GM19324 (cell line): ENCODE measurements around the gene GBE1.

ENCODE experiments used
- ATAC-seq: cut with Tn5 transposase; IDR thresholded peaks from one replicate; pipeline ENCODE4 v1.9.1; 2021; ENCODE audit warnings: mild to moderate bottlenecking, moderate library complexity; ENCODE audit not compliant: unreplicated experiment, low FRiP score

GBE1 gene

GRCh38 chr3:81484520-81484919, 276.9 kb downstream of the GBE1 start:
- ATAC-seq: no peak

GRCh38 chr3:81483046-81483445, 278.4 kb downstream of the GBE1 start:
- ATAC-seq: no peak

DNA sequence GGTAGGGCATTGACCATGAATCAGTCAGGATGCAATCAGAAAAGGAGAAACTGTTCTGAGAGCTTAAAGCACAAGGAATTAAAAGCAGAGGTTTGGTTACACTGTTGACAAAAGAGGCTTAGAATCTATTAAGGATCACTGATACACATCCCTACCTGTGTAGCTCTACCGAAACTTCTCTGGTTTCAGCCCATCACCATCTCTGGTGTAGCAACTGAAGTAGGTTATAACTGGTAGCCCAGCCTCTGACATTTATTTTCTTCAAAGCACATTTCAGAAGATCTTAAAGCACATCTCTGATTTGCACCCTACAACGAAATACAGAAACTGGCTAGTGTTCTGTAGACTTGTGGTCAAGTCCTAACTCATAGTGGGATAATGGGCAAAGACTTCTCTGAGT, 283.7 kb downstream of the GBE1 start:
- no peak for ATAC-seq

DNA sequence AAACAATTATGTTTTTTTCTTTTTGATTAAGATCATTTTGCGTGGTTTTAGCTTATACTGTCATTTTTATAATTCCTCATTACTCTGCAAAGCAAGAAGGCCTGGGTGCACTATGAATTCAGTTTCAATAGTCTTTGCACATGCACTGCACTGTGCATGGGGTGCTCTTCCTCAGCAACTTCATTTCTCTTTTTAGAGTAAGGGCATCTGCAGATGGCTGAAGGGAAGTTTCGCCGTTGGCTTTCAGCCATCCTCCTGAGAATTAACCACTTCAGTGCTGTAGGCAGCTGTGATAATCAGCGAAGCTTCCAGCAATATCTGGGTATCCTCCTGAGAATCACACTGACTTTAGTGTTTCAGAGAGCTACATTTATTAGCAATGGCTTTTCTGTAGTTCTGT, 284.8 kb downstream of the GBE1 start:
- no peak for ATAC-seq

DNA sequence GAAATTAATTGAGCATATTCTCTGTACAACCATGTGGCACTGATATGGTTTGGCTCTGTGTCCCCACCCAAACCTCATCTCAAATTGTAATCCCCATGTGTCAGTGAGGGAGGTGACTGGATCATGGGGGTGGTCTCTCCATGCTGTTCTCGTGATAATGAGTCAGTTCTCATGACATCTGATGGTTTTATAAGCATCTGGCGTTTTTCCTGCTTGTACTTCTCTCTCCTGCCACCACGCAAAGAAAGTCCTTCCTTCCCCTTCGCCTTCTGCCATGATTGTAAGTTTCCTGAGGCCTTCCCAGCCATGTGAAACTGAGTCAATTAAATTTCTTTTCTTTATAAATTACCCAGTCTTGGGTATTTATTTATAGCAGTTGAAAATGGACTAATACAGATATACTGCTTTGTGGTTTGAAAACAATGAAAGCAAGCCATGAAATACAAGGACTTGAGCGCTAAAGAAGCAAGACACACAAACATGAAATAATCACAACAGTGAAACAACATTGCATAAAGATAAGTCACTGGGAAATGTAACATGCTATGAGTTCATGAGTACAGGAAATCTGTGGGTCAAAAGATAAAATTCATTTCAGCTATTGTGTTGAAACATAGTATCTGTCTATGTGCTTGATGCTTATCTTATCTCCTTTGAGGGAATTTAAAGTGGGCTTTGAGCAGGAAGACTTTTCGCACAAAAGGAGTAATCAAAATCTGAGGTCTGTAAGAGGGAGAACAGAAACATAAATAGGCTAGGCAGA, 288.7 kb downstream of the GBE1 start:
- no peak for ATAC-seq

DNA sequence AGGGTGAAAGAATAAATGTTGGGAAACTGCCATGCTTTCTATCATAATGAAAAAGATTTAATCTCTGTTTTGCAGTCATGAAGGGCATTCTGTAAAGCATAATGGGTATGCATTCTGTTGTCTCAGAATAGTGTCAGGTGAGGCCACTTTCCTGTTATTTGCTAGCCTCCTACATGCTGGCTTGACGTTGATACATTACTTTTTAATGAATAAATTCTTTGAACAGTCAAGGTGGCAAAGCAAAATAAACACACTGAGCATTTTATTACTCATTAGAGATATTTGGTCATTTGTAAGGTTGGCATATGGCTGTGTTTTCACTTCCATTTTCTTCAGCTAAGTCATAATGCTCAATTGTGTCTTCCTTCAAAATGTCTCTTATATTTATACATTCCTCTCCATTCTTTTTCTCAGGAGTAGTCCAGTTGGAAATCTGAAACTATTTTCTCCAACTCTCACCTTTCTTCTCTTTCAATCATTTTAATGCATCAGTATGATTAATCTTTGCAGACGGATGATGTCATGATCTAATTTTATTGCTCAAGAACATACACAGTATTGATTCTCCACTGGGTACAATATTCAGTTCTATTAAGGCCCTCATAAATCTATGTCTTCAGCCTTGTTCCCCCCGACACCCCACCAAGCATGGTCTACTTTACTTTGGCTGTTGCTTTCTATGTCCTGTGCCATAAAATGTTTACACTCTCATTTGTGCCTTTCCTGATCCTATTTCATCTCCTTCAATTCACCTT, 290.7 kb downstream of the GBE1 start:
- no peak for ATAC-seq

GRCh38 chr3:81468391-81468790, 293.1 kb downstream of the GBE1 start:
- no peak for ATAC-seq

DNA sequence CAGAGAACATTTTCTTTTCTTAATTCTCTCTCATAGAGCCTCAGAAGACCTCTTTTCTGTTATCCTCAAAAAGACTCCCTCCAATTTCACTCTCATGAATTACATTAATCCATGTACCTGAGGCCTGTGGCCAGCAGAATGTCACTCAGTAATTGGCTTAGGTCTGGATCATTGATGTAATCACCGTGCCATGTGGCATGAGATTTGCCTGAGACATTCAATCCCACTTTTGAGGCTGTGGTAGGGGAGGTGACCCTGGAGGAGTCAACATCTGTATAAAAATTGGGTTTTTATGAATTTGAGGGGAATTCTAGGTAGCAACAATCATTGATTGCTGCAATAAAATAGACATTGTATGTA, 295.3 kb downstream of the GBE1 start:
- no peak for ATAC-seq

DNA sequence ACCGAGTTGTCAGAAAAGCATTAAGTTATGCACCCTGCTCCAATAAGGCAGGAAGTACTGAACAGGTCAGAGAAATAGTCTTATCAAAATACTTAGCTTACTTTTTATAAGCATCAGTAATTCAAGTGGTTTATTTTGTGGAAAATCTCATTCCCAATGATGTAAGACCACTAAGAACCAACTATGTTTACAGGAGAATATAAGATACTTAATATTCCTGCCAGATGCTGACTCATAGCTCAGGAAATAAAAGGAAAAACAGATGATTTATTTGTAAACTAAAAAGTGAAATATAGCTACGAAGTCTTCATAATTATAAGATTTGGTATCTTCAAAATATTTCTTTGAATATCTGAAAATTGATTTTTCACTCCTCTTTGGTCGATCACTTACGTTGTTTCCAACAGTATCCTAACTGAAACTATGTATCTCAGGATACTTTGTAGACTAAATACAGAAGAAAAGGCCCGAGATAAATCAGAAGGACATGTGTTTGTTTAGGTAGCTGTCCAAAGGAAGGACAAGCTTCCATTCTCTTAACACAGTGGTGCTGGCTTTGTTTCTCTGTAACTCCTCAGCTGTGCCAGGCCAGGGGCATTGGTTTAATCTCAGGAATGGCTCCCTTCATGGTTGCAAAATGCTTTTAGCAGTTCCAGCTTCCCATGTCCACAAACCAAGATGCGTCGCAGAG, 295.8 kb downstream of the GBE1 start:
- no peak for ATAC-seq

DNA sequence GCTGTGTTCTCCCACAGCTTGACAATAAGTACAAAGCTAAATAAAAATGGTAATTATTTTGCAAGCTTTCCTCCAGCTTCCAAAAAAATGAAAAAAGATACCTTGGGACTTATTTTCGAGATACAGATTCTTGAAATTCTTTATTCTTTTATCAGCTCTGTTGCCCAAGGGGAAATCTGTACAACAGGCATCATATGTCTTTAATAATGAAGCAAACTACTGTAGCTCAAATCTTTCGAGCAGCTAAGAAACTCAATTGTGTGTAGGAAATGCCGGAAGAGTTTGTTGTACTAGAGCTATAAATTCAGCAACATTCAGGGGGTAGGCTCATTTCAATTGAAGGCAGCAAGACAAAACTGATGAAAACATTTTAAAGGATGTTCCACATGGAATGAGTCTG, 297.7 kb downstream of the GBE1 start:
- ATAC-seq: no peak

DNA sequence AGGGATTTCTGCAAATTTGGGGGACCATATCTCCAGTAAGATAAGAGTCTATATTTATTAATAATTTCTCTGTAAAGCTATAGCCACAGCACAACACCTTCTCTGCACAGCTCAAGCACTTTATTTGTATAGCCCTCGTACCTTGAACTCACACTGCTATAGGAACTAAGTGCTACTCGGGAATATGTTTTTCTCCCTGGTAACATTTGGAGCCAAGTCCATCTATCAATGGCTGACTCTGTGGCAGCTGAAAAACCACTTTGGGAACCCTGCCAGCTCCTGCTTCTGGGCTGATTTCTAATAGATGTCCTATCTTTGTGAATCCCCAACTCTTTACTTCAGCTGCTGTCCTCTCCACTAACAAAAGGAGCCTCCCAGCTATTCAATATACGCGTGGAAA, 298.5 kb downstream of the GBE1 start:
- ATAC-seq: no peak

DNA sequence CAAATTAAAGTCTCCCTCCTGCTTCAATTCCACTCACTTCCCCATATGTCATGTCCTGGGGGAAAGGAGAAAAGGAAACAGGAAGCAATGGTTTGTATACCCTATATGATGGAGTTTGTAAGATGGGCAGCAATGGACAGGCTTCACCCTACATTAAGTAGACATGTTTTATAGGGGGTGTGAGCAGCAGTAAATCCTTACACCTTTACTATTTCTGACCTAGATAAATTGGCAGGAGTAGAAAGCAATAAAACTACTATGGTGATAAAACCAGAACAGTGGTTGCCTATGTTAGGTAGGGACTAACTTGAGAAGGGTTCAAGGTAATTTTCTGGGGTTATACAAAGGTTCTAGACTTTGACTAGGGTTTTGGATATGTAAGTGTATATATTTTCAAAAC, 301.7 kb downstream of the GBE1 start:
- no peak for ATAC-seq

DNA sequence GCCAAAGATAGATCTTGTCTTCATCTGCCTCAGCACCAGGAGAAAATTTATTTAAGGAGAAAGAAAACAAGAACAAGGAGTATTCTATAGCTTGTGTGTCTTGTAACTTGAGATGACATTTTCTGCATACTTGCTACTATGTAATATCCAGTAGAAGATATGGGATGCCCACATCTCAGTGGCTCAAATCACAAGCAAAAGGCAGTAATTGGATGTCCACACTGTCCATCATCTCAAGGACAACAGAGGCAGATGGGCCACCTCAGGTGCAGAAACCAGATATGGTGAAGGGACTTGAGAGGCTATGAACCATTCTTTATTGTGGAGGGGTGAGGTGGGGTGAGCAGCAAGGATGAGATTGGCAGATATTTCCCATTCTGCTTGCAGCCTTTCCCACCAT, 309.0 kb downstream of the GBE1 start:
- ATAC-seq: no peak

DNA sequence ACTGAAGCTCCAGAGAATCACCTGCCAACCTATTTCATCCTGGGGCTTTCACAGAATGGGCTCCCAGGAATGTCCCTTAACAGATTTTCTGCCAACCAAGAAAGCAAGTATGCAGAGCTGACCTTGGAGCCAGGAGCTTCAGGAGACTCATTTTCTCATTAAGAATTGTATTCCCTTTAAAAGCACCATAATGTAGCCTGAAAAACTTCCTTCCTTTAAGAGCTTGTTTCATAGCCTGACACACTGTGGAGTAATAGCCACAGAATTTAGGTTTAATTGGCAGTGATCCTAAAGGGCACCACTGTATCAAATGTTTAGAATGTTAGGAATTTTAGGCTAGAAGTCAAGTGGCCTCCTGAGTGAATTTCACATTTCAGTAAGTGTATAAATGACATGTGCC, 309.8 kb downstream of the GBE1 start:
- no peak for ATAC-seq

DNA sequence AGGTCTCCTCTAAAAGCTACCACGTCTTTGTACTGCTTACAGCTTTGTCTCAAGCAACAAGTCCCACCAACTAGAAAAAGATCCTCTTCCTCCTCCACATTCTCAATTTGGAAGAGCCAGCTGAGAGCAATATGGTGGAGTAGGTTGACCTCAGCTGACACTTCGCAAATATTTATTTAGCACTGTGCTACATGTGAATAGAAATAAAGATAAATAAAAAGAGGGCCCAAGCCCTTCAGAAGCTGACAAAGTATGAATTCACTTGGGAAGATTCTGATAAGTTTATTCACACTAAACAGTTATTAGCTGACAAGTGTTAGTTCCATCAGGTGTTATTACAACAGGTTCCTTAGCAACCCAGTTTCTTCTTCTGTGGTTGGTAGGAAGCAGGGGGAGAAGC, 310.3 kb downstream of the GBE1 start:
- ATAC-seq: no peak

DNA sequence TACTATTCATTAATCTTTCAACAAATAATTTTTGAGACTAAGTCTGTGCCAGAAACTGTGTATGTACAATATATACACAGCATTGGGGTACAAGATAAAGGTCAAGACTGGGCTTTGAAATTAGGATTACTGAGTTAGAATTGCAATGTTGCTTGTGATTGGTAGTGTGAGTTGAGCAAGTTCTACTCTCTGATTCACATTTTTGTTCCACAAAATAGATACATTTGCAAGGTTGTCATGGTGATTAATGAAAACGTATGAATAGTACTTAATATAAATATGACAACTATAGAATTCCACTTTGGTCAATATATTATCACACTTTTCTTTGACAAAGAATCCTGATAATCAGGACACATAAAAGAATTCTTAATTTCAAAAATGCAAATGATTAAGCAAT, 314.6 kb downstream of the GBE1 start:
- no peak for ATAC-seq

- ATAC-seq: no peak
Observed at GRCh38 chr3:81445712-81446111, 315.7 kb downstream of the GBE1 start.

- no peak for ATAC-seq
Observed at GRCh38 chr3:81444817-81445460, 316.5 kb downstream of the GBE1 start.

DNA sequence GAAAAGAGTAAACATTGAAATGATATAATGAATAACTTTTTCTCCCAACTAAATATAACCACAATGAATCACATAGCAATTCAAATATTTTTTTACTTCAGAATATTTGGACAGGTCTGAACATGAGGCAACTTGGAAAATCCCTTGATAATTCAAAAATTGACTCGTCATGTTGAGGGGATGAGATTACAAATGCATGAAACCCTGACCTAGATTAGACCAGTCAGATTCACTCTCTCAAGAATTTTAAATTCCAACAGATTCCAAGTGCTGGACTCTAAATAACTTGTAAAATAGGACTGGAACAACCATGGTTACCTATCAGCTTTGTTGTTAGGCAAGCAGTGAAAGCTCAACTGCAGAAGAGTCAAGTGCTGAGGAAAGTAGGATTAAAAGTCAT, 317.5 kb downstream of the GBE1 start:
- ATAC-seq: no peak

DNA sequence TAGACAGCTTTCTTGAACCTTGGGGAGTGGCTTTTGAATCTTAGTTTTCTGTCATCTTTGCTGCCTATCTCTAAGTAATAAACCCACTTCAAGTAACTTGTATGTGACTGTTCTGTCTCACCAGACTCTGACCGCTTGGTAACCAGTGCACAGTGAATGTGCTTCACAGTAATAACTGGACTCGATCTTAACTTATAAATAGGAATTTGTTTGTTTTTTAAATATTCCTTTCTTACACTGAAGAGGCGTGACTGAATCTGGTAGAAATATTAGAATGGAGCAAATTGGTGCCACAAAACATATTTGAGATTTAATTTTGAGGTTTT, 318.0 kb downstream of the GBE1 start:
- no peak for ATAC-seq

GRCh38 chr3:81442758-81443456, 318.5 kb downstream of the GBE1 start:
- ATAC-seq: no peak
